ENCODE results near the gene UPF2. TPM values are rescaled to one million over a fixed set of nuclear protein-coding genes. Genes with fewer than 3 reads are reported as not detected.

Gene UPF2
- total and polyA plus RNA-seq, 2 of the 13 experiments (the other 11 are each of a cell fraction or from before 2014, with no cell fraction given) = 6.2 to 14.5 TPM

GRCh38 chr10:11875494-11876281 is 166.9 kb downstream of the UPF2 start (continued):
- TF ChIP-seq TBL1XR1 (IDR thresholded peaks at IDR 0.05; ENCODE audit: borderline replicate concordance, low read length, partially characterized antibody) = peak; percentile 38
- peak; percentile 77 for TF ChIP-seq ZNF335 (CRISPR knock-in tag; IDR thresholded peaks at IDR 0.05)
- TF ChIP-seq NFE2L2 (IDR thresholded peaks at IDR 0.05; ENCODE audit: low read length) = 0 out of 2 replicates have a peak, but pooled peaks have one; percentile 8
- TF ChIP-seq HIC2 (CRISPR knock-in tag; IDR thresholded peaks at IDR 0.05; ENCODE audit: low read depth) = peak; percentile 91
- TF ChIP-seq TFAP4 (IDR thresholded peaks at IDR 0.05; ENCODE audit: borderline replicate concordance, low read depth) = no peak
- TF ChIP-seq MXD1 (CRISPR knock-in tag; IDR thresholded peaks at IDR 0.05) = peak; percentile 50; the same call in 1 of the 2 replicates
- TF ChIP-seq PCBP1 (IDR thresholded peaks at IDR 0.05; ENCODE audit: borderline replicate concordance, low read depth, low read length) = no peak
- TF ChIP-seq MEIS1 (CRISPR knock-in tag; IDR thresholded peaks at IDR 0.05; ENCODE audit: borderline replicate concordance) = no peak
- no peak for TF ChIP-seq ZNF276 (CRISPR knock-in tag; IDR thresholded peaks at IDR 0.05; ENCODE audit: low read depth)
- 0 out of 2 replicates have a peak, but pooled peaks have one; percentile 27 for TF ChIP-seq ZFAT (CRISPR knock-in tag; conservative IDR thresholded peaks at IDR 0.05)
- peak; percentile 76 for TF ChIP-seq ISL2 (CRISPR knock-in tag; IDR thresholded peaks at IDR 0.05)
- TF ChIP-seq NR3C1 (CRISPR knock-in tag; IDR thresholded peaks at IDR 0.05) = no peak
- TF ChIP-seq GTF2F1 (IDR thresholded peaks at IDR 0.05; ENCODE audit: low read length) = no peak
- peak; percentile 91 for TF ChIP-seq ZFY (CRISPR knock-in tag; IDR thresholded peaks at IDR 0.05)
- no peak for TF ChIP-seq THAP8 (CRISPR knock-in tag; IDR thresholded peaks at IDR 0.05; ENCODE audit: borderline replicate concordance)
- no peak for TF ChIP-seq ZUFSP (CRISPR knock-in tag; IDR thresholded peaks at IDR 0.05; ENCODE audit: borderline replicate concordance)
- TF ChIP-seq HNRNPH1 (optimal IDR thresholded peaks at IDR 0.05; ENCODE audit: low read depth, low read length) = no peak
- 0 out of 2 replicates have a peak, but pooled peaks have one; percentile 67 for TF ChIP-seq ATF2 (CRISPR knock-in tag; IDR thresholded peaks at IDR 0.05)
